ENCODE data around the gene DBT. TPM values are rescaled to one million over a fixed set of nuclear protein-coding genes. Genes with fewer than 3 reads are reported as not detected.

Gene DBT
- total RNA-seq, 1 donor from 2014 or later: 7.4 TPM

DNA sequence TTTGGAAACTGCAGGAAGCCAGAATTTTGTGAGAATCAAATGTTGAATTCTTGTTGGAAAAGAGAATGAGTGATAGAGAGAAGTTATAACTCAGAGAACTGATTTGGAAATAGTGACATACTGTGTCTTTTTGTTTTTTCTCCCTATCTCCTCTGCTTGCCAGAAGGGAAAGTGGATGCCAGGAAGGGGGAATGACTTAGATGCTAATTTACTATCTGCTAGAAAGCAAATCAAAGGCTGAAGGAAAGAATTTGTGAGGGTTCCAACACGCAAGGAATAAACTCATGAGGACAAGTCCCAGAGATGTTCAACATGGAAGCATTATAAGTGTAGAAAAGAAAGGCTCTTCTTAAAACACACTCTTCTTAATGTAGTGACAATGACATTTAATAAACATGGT lies 51.0 kb downstream of the DBT start:
- H3K4me3 ChIP-seq (ENCODE audit: low read depth, low read length): no peak overlapping the region
- no peak for DNase-seq (ENCODE audit: low read depth)
- TF ChIP-seq, protein P1, sequence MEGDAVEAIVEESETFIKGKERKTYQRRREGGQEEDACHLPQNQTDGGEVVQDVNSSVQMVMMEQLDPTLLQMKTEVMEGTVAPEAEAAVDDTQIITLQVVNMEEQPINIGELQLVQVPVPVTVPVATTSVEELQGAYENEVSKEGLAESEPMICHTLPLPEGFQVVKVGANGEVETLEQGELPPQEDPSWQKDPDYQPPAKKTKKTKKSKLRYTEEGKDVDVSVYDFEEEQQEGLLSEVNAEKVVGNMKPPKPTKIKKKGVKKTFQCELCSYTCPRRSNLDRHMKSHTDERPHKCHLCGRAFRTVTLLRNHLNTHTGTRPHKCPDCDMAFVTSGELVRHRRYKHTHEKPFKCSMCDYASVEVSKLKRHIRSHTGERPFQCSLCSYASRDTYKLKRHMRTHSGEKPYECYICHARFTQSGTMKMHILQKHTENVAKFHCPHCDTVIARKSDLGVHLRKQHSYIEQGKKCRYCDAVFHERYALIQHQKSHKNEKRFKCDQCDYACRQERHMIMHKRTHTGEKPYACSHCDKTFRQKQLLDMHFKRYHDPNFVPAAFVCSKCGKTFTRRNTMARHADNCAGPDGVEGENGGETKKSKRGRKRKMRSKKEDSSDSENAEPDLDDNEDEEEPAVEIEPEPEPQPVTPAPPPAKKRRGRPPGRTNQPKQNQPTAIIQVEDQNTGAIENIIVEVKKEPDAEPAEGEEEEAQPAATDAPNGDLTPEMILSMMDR (IDR thresholded peaks at IDR 0.05; ENCODE audit: insufficient read depth, low read length, poor library complexity, severe bottlenecking): no peak
- no peaks in the 10 kb centered on the region for H3K27me3 ChIP-seq (ENCODE audit: control insufficient read depth, insufficient read depth, low read length)
- no peaks in the 10 kb centered on the region for H3K36me3 ChIP-seq (ENCODE audit: control insufficient read depth, insufficient read depth, low read length)

DNA sequence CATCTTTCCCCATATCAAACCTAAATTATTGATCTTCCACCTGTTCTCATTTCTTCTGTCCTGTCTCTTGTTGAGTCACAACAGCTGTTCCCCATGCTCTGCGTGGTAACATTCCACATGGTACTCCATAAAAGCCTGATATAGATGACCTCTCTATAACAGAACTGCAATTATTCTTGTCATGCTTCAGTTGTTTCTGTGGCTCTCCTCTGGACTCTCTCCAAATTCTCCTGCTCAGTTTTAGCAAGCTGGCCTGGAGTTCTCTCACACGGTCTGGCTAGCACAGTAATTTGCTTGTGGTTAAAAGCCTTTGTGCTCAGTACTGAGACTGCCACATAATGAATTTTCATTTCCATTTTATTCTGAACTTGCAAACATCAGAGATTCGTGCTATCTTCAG lies 61.0 kb downstream of the DBT start:
- TF ChIP-seq, protein P1 (IDR thresholded peaks at IDR 0.05; ENCODE audit: insufficient read depth, low read length, poor library complexity, severe bottlenecking): no peak
- DNase-seq (ENCODE audit: low read depth): peak; percentile 96
- Histone ChIP-seq H3K36me3 (ENCODE audit: control insufficient read depth, insufficient read depth, low read length) (no peaks in the 10 kb centered on the region), H3K4me3 (ENCODE audit: low read depth, low read length) (no peak overlapping the region), H3K27me3 (ENCODE audit: control insufficient read depth, insufficient read depth, low read length) (no peaks in the 10 kb centered on the region)

DNA sequence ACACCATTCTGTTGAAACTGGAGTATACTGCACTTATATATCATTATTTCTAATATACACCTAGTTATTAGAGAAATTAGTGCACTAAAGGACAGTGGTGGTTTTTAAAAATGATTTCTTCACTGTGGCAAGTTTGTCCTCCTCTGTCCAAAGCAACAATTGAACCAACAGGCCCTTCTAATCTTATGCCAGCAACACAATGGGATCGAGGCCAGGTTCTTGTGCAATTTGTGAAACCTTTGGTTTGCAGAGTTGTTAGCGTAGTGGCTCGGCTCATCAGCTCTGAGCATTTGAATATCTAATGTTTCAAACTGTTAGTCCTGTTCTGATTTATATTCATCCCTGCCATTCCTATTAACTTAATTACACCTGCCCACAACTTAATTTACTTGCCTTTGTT lies 61.7 kb downstream of the DBT start:
- Histone ChIP-seq H3K27me3 (ENCODE audit: control insufficient read depth, insufficient read depth, low read length) (no peaks in the 10 kb centered on the region), H3K36me3 (ENCODE audit: control insufficient read depth, insufficient read depth, low read length) (no peaks in the 10 kb centered on the region), H3K4me3 (ENCODE audit: low read depth, low read length) (no peak overlapping the region)
- peak; percentile 7 for DNase-seq (ENCODE audit: low read depth)
- TF ChIP-seq, protein P1 (IDR thresholded peaks at IDR 0.05; ENCODE audit: insufficient read depth, low read length, poor library complexity, severe bottlenecking): no peak

DNA sequence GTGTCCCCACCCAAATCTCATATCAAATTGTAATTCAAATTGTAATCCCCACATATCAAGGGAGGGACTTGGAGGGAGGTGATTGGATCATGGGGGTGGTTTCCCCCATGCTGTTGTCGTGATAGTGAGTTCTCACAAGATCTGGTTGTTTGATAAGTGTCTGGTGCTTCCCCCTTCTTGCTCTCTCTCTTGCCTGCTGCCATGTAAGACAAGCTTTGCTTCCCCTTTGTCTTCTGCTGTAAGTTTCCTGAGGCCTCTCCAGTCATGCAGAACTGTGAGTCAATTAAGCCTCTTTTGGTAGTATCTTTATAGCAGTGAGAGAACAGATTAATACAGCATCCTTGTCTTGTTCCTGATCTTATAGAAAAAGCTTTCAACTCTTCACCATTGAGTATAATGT lies 65.1 kb downstream of the DBT start:
- DNase-seq (ENCODE audit: low read depth): peak; percentile 19
- H3K4me3 ChIP-seq (ENCODE audit: low read depth, low read length): no peak overlapping the region
- no peaks in the 10 kb centered on the region for H3K27me3 ChIP-seq (ENCODE audit: control insufficient read depth, insufficient read depth, low read length)
- H3K36me3 ChIP-seq (ENCODE audit: control insufficient read depth, insufficient read depth, low read length): no peaks in the 10 kb centered on the region
- TF ChIP-seq, protein P1 (IDR thresholded peaks at IDR 0.05; ENCODE audit: insufficient read depth, low read length, poor library complexity, severe bottlenecking): no peak

DNA sequence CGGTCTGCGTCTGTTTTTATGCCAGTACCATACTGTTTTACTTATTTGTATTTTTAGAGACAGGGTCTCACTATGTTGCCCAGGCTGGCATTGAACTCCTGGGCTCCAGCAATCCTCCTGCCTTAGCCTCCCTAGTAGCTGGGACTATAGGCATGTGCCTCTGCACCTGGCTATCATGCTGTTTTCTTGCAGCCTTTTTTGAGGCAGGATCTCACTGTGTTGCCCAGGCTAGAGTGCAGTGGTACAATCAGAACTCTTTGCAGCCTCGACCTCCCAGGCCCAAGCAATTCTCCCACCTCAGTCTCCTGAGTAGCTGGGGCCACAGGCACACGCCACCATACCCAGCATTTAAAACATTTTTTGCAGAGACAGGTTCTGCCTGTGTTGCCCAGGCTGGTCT lies 66.3 kb downstream of the DBT start:
- no peaks in the 10 kb centered on the region for H3K27me3 ChIP-seq (ENCODE audit: control insufficient read depth, insufficient read depth, low read length)
- H3K4me3 ChIP-seq (ENCODE audit: low read depth, low read length): no peak overlapping the region
- TF ChIP-seq, protein P1 (IDR thresholded peaks at IDR 0.05; ENCODE audit: insufficient read depth, low read length, poor library complexity, severe bottlenecking): no peak
- no peak for DNase-seq (ENCODE audit: low read depth)
- no peaks in the 10 kb centered on the region for H3K36me3 ChIP-seq (ENCODE audit: control insufficient read depth, insufficient read depth, low read length)

DNA sequence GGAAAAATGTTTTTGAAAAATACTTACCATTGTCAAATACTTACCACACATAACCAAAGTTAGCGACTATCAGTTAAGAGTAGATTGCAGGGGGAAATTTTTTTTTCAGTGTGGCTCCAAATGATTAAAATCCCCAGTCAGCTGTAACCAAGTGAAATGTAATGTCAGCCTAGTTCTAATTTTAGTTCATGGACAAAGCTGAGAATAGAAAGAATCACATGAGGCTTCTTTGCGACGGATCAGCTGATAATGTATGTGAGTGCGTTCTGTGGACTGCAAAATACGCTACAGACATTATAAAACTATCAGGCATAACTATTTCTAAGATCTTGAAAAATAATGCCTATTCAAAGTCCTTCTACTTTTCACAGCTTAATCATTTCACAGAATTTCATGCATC lies 71.5 kb downstream of the DBT start, which contains the start of gene LRRC39:
TSS of gene LRRC39 (minus strand) at position 166 of the 400 bp plus-strand sequence. CDS start 9,740 bp downstream, outside the sequence.
- TF ChIP-seq, protein P1 (IDR thresholded peaks at IDR 0.05; ENCODE audit: insufficient read depth, low read length, poor library complexity, severe bottlenecking): no peak

More for the DNA sequence above, 71.5 kb downstream of the DBT start, which contains the start of gene LRRC39:
- Histone ChIP-seq H3K27me3 (ENCODE audit: control insufficient read depth, insufficient read depth, low read length) (no peaks in the 10 kb centered on the region), H3K36me3 (ENCODE audit: control insufficient read depth, insufficient read depth, low read length) (no peaks in the 10 kb centered on the region), H3K4me3 (ENCODE audit: low read depth, low read length) (no peak within 1 kb of the TSS)
- no peak for DNase-seq (ENCODE audit: low read depth)
